Activated B cell treated with CpG ODN at 0.5 μM for 24 hours (primary cell): ENCODE results near the gene AGPS. TPM values are rescaled to one million over a fixed set of nuclear protein-coding genes. Genes with fewer than 3 reads are reported as not detected.
"Not testable (repeated sequence)": the region's sequence is repeated elsewhere in the genome, so short reads cannot be mapped to it uniquely, and the experiment has no call there.

Experiments
- ATAC-seq: fragments of 200-7000 bp; cut with Tn5 transposase; one replicate; pipeline ENCODE4 v1.10.0; 2021; ENCODE audit warnings: low read depth, mild to moderate bottlenecking, moderate library complexity
- CTCF ChIA-PET: fragments of 350-600 bp; sonication (Branson Sonifier 250); formaldehyde crosslinking; loops from one replicate; lab custom pipeline; 2021; ENCODE audit warnings: antibody characterized with exemption; lab: Charles Lee
- POLR2A ChIA-PET: fragments of 350-600 bp; sonication (Branson Sonifier 250); formaldehyde crosslinking; loops from one replicate; lab custom pipeline; 2021; ENCODE audit warnings: antibody characterized with exemption; lab: Charles Lee
- DNase-seq: peaks from one replicate; pipeline ENCODE4 v3.0.0; 2022
- H3K27ac Mint-ChIP-seq: one replicate; pipeline ENCODE4 v1.8.0; 2020; ENCODE audit warnings: mixed read lengths
- H3K27me3 Mint-ChIP-seq: one replicate; pipeline ENCODE4 v1.8.0; 2021; ENCODE audit warnings: mixed read lengths
- H3K36me3 Mint-ChIP-seq: one replicate; pipeline ENCODE4 v1.8.0; 2021; ENCODE audit warnings: low read depth, mixed read lengths
- H3K4me1 Mint-ChIP-seq: one replicate; pipeline ENCODE4 v1.8.0; 2021; ENCODE audit warnings: mixed read lengths
- H3K4me3 Mint-ChIP-seq: one replicate; pipeline ENCODE4 v1.8.0; 2020; ENCODE audit warnings: mild to moderate bottlenecking, mixed read lengths
- H3K9me3 Mint-ChIP-seq: one replicate; pipeline ENCODE4 v1.8.0; 2020; ENCODE audit warnings: mixed read lengths
- CTCF ChIP-seq: fragments of 200-600 bp; IDR thresholded peaks from one replicate; pipeline ENCODE4 v1.8.0; 2022; ENCODE audit warnings: antibody characterized with exemption, mild to moderate bottlenecking
- intact Hi-C: fragments of 100-400 bp; cut with micrococcal nuclease; formaldehyde crosslinking; loops from one replicate; pipeline ENCODE4 v1.15.1; 2024
- total RNA-seq: library from RNA; stranded (reverse); gene quantifications from 2 replicates; pipeline ENCODE4 v1.2.3, GENCODE V29; 2022

The AGPS gene
- total RNA-seq, 1 donor from 2014 or later: 29.9 TPM

- peaks cover 4% of the 10 kb centered on the region for H3K9me3 Mint-ChIP-seq
- TF ChIP-seq CTCF: no peak
- ATAC-seq: no peak
- no peak overlapping the region for H3K27ac Mint-ChIP-seq
- no peak overlapping the region for H3K4me3 Mint-ChIP-seq
- no peaks in the 10 kb centered on the region for H3K27me3 Mint-ChIP-seq
- ChIA-PET POLR2A (no interaction called here), CTCF (no interaction called here)
- peaks cover 15% of the 10 kb centered on the region for H3K4me1 Mint-ChIP-seq
- DNase-seq: no peak
- H3K36me3 Mint-ChIP-seq: peaks cover 4% of the 10 kb centered on the region
- intact Hi-C loops: no loop called here
Observed at GRCh38 chr2:177547772-177548171, 155.2 kb downstream of the AGPS start.

GRCh38 chr2:177548636-177549035, 156.1 kb downstream of the AGPS start:
- Mint-ChIP-seq H3K36me3 (peaks cover 8% of the 10 kb centered on the region), H3K27me3 (no peaks in the 10 kb centered on the region), H3K9me3 (peaks cover 4% of the 10 kb centered on the region), H3K4me3 (no peak overlapping the region), H3K4me1 (peaks cover 23% of the 10 kb centered on the region), H3K27ac (no peak overlapping the region)
- POLR2A ChIA-PET: no interaction called here
- no peak for TF ChIP-seq CTCF
- ATAC-seq (no peak), DNase-seq (no peak)
- CTCF ChIA-PET: no interaction called here
- intact Hi-C loops: no loop called here

DNA sequence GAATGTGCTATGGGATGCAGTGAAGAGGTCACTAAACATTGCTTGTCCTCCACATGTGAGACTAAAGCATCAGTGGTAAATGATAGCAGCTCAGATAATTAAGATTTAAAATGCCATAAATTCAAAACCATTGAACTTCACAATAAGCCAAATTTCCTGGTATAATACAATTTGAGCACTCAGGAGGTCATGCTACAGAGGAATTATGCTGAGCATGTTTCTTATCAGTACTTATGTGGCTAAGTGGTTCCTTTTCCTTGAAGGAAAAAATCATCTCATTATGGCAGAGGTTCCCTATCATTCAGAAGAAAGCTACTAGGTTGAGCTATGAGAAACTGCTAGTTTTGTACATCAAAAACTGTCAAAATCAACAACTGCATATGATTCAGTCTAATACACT, 156.6 kb downstream of the AGPS start:
- Mint-ChIP-seq H3K36me3 (peaks cover 8% of the 10 kb centered on the region), H3K27ac (no peak overlapping the region), H3K9me3 (peaks cover 4% of the 10 kb centered on the region), H3K4me3 (no peak overlapping the region), H3K4me1 (peaks cover 23% of the 10 kb centered on the region), H3K27me3 (no peaks in the 10 kb centered on the region)
- POLR2A ChIA-PET: no interaction called here
- intact Hi-C loops: no loop called here
- CTCF ChIA-PET: no interaction called here
- ATAC-seq (no peak), DNase-seq (no peak)
- no peak for TF ChIP-seq CTCF

DNA sequence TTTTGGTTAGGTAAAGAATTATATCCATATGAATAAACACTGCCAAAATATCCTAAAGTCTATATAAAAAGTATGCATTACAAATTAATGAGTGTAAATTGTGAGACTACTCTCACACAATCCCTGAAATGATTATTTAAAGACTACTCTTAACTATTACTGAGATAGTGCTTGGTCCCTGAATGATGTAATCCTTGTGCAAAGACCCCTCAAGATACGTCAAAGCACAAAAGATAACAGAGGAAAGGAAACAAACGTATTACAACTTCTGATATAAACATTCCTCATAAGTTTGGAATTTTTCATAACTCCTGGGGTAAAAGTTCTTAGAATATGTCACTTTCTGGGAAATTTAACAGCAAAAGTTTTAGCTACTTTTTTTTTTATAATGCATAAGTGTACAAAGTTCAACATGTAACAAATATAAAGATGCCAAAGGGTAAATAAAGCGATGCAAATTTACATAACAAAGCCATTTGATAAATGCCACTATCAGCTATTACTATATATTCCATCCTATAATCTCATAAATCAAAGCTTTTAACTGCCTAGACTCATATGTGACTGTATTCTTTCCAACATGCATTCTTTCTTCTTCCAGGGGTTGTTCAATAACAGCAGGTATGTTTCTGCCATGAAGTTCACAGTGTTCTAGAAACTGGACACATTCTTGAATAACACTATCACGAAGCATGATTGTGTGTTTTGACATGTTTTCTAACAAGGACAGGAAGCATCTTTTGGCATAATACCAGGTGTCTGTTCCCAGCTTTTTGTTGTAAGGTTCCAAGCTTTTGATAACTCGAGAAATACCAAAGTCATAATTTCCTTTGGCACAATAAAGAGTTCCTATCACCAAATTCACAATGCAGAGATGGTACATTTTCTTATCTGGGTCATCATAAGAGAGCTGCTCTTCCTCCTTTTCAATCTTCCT, 158.0 kb downstream of the AGPS start:
- no peak for ATAC-seq
- Mint-ChIP-seq H3K36me3 (peaks cover 8% of the 10 kb centered on the region), H3K4me3 (no peak overlapping the region), H3K9me3 (peaks cover 4% of the 10 kb centered on the region), H3K4me1 (peaks cover 17% of the 10 kb centered on the region), H3K27me3 (no peaks in the 10 kb centered on the region), H3K27ac (no peak overlapping the region)
- intact Hi-C loops: loop anchor here (5.0 kb wide), 1 partner anchor 218 kb away; no protein-coding TSS in a partner anchor
- ChIA-PET CTCF (no interaction called here), POLR2A (no interaction called here)
- no peak for DNase-seq
- no peak for TF ChIP-seq CTCF

GRCh38 chr2:177551360-177551759, 158.8 kb downstream of the AGPS start:
- CTCF ChIA-PET: not testable (repeated sequence)

More at GRCh38 chr2:177551360-177551759, 158.8 kb downstream of the AGPS start:
- intact Hi-C loops: loop anchor here (5.0 kb wide), 1 partner anchor 219 kb away; no protein-coding TSS in a partner anchor
- POLR2A ChIA-PET: interaction anchor here (1.2 kb wide), 1 partner anchor 288 kb away, joined by 3 read pairs; no protein-coding TSS in a partner anchor
- H3K27ac Mint-ChIP-seq, ATAC-seq, H3K27me3 Mint-ChIP-seq, H3K9me3 Mint-ChIP-seq, H3K36me3 Mint-ChIP-seq, DNase-seq: not testable (repeated sequence)
- Mint-ChIP-seq H3K4me1 (peaks cover 17% of the 10 kb centered on the region), H3K4me3 (peak overlapping the region; percentile 5)
